GM12878 (cell line): ENCODE data around the gene PARP8. TPM values are rescaled to one million over a fixed set of nuclear protein-coding genes. Genes with fewer than 3 reads are reported as not detected.

Experiments
- EED ChIP-seq: sonication (generic); IDR thresholded peaks from 2 replicates; pipeline ENCODE4 v1.6.1; 2016; ENCODE audit warnings: antibody characterized with exemption, low read depth
- HDGF ChIP-seq: fragments of 450-650 bp; IDR thresholded peaks from 2 replicates; pipeline ENCODE4 v1.6.1; 2016; ENCODE audit warnings: antibody characterized with exemption
- JUND ChIP-seq: IDR thresholded peaks from 2 replicates; pipeline ENCODE4 v1.6.1; 2012; ENCODE audit warnings: low read depth, mild to moderate bottlenecking, low read length, improper control_type of control experiment, moderate library complexity
- MTA2 ChIP-seq: fragments of 450-650 bp; IDR thresholded peaks from 2 replicates; pipeline ENCODE4 v1.6.1; 2016; ENCODE audit warnings: low read depth, mild to moderate bottlenecking, moderate library complexity
- NFYB ChIP-seq: IDR thresholded peaks from 2 replicates; pipeline ENCODE4 v1.6.1; 2011; ENCODE audit warnings: low read depth, mild to moderate bottlenecking, low read length, improper control_type of control experiment, moderate library complexity; ENCODE audit not compliant: insufficient read depth
- NR2C1 ChIP-seq: fragments of 450-650 bp; IDR thresholded peaks from 2 replicates; pipeline ENCODE4 v1.6.1; 2017; ENCODE audit warnings: antibody characterized with exemption, mild to moderate bottlenecking, moderate library complexity
- PAX8 ChIP-seq: fragments of 450-650 bp; IDR thresholded peaks from 2 replicates; pipeline ENCODE4 v1.6.1; 2017; ENCODE audit warnings: mild to moderate bottlenecking, moderate library complexity
- RUNX3 ChIP-seq: IDR thresholded peaks from 2 replicates; pipeline ENCODE4 v1.6.1; 2012; ENCODE audit warnings: low read length, inconsistent platforms
- SIX5 ChIP-seq: IDR thresholded peaks from 2 replicates; pipeline ENCODE4 v1.6.1; 2011; ENCODE audit warnings: mild to moderate bottlenecking, low read depth, low read length, moderate library complexity; ENCODE audit not compliant: severe bottlenecking
- SMARCA5 ChIP-seq: fragments of 450-650 bp; IDR thresholded peaks from 2 replicates; pipeline ENCODE4 v1.6.1; 2017; ENCODE audit warnings: mild to moderate bottlenecking
- SP1 ChIP-seq: IDR thresholded peaks from one replicate; pipeline ENCODE4 v1.6.1; 2011; ENCODE audit warnings: low read depth, low read length
- TCF12 ChIP-seq: IDR thresholded peaks from 2 replicates; pipeline ENCODE4 v1.6.1; 2011; ENCODE audit warnings: low read depth, mild to moderate bottlenecking, low read length
- YY1 ChIP-seq: IDR thresholded peaks from 2 replicates; pipeline ENCODE4 v1.6.1; 2011; ENCODE audit warnings: low read depth, mild to moderate bottlenecking, low read length
- polyA plus RNA-seq, 11 experiments: library from polyadenylated mRNA; depleted of rRNA in 4 of 11; unstranded in 6 of 11; stranded (reverse) in 5 of 11; fragments of >200 nt; fragmentation: Nextera tagmentation in 4 of 11; fragmentation: Illumina TruSeq in 1 of 11; extraction: Ambion mirVana in 4 of 11; extraction: Trizol in 1 of 11; gene quantifications; 1 replicate in 1 of 11; 2 replicates in 10 of 11; pipeline versions ENCODE4 v1.2.1 to v1.2.3, GENCODE V29; 2011 to 2016; ENCODE audit warnings: inconsistent platforms in 2 of 11, missing spikeins in 2 of 11, low read depth in 1 of 11
- total RNA-seq, 4 experiments: library from RNA; depleted of rRNA in 3 of 4; stranded (reverse); fragments of >200 nt in 3 of 4; fragmentation: Illumina TruSeq in 1 of 4; extraction: Trizol in 1 of 4; gene quantifications; 2 replicates each; pipeline versions ENCODE4 v1.2.1 to v1.2.3, GENCODE V29; 2013 to 2021
- TF ChIP-seq, protein P1 (sequence below): fragments of 450-650 bp; IDR thresholded peaks from 2 replicates; pipeline ENCODE4 v1.6.1; 2017; ENCODE audit warnings: mild to moderate bottlenecking, low read depth, inconsistent platforms; ENCODE audit not compliant: poor library complexity, severe bottlenecking
- TF ChIP-seq, protein P2 (sequence below): fragments of 450-650 bp; IDR thresholded peaks from 2 replicates; pipeline ENCODE4 v1.6.1; 2016; ENCODE audit warnings: mild to moderate bottlenecking, moderate library complexity, borderline replicate concordance
- TF ChIP-seq, protein P3 (sequence below): IDR thresholded peaks from 2 replicates; pipeline ENCODE4 v1.6.1; 2011; ENCODE audit warnings: low read depth, low read length, improper control_type of control experiment, borderline replicate concordance
- TF ChIP-seq, protein P4 (sequence below): fragments of 450-650 bp; IDR thresholded peaks from 2 replicates; pipeline ENCODE4 v1.6.1; 2016; ENCODE audit warnings: mild to moderate bottlenecking
- TF ChIP-seq, protein P5 (sequence below): IDR thresholded peaks from 2 replicates; pipeline ENCODE4 v1.6.1; 2012; ENCODE audit warnings: low read depth, low read length, improper control_type of control experiment
- TF ChIP-seq, protein P6 (sequence below): fragments of 450-650 bp; IDR thresholded peaks from 2 replicates; pipeline ENCODE4 v1.6.1; 2017; ENCODE audit warnings: antibody characterized with exemption, mild to moderate bottlenecking, moderate library complexity

Gene PARP8
- total and polyA plus RNA-seq, 10 of the 15 experiments (the other 5 are each of a cell fraction or from before 2014, with no cell fraction given), result 9.1 to 65.2 (median 20.6) TPM

DNA sequence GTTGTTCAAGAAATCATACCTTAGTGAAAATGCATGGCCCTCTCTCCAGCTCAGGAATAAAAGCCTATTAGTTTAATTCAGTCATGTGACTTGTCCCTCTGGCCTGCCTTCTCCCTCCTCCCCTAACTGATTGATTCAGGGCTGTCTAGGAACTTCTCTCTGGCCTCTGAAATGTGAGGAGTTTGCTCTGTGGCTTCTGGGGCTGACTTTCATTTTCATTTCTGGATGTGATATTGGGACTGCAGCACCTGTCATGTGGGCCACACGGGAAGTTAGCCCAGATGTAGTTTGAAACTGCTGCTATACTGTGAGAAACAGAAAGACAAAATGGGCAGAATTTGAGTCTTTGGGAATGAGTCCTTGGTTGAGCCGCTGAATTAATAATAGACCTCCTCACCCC lies 44.8 kb downstream of the PARP8 start (continued):
- TF ChIP-seq PAX8 (no peak), SMARCA5 (no peak), NR2C1 (no peak), TCF12 (peak; percentile 76), SIX5 (no peak), EED (peak; percentile 82), YY1 (0 out of 2 replicates have a peak, but pooled peaks have one; percentile 32), JUND (no peak), NFYB (peak; percentile 45; the same call in 1 of the 2 replicates), SP1 (no peak), RUNX3 (peak; percentile 74), HDGF (no peak), MTA2 (0 out of 2 replicates have a peak, but pooled peaks have one; percentile 39)
- TF ChIP-seq, protein P1, sequence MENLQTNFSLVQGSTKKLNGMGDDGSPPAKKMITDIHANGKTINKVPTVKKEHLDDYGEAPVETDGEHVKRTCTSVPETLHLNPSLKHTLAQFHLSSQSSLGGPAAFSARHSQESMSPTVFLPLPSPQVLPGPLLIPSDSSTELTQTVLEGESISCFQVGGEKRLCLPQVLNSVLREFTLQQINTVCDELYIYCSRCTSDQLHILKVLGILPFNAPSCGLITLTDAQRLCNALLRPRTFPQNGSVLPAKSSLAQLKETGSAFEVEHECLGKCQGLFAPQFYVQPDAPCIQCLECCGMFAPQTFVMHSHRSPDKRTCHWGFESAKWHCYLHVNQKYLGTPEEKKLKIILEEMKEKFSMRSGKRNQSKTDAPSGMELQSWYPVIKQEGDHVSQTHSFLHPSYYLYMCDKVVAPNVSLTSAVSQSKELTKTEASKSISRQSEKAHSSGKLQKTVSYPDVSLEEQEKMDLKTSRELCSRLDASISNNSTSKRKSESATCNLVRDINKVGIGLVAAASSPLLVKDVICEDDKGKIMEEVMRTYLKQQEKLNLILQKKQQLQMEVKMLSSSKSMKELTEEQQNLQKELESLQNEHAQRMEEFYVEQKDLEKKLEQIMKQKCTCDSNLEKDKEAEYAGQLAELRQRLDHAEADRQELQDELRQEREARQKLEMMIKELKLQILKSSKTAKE, result peak; percentile 22
- TF ChIP-seq, protein P2, sequence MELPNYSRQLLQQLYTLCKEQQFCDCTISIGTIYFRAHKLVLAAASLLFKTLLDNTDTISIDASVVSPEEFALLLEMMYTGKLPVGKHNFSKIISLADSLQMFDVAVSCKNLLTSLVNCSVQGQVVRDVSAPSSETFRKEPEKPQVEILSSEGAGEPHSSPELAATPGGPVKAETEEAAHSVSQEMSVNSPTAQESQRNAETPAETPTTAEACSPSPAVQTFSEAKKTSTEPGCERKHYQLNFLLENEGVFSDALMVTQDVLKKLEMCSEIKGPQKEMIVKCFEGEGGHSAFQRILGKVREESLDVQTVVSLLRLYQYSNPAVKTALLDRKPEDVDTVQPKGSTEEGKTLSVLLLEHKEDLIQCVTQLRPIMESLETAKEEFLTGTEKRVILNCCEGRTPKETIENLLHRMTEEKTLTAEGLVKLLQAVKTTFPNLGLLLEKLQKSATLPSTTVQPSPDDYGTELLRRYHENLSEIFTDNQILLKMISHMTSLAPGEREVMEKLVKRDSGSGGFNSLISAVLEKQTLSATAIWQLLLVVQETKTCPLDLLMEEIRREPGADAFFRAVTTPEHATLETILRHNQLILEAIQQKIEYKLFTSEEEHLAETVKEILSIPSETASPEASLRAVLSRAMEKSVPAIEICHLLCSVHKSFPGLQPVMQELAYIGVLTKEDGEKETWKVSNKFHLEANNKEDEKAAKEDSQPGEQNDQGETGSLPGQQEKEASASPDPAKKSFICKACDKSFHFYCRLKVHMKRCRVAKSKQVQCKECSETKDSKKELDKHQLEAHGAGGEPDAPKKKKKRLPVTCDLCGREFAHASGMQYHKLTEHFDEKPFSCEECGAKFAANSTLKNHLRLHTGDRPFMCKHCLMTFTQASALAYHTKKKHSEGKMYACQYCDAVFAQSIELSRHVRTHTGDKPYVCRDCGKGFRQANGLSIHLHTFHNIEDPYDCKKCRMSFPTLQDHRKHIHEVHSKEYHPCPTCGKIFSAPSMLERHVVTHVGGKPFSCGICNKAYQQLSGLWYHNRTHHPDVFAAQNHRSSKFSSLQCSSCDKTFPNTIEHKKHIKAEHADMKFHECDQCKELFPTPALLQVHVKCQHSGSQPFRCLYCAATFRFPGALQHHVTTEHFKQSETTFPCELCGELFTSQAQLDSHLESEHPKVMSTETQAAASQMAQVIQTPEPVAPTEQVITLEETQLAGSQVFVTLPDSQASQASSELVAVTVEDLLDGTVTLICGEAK, result no peak
- TF ChIP-seq, protein P3, sequence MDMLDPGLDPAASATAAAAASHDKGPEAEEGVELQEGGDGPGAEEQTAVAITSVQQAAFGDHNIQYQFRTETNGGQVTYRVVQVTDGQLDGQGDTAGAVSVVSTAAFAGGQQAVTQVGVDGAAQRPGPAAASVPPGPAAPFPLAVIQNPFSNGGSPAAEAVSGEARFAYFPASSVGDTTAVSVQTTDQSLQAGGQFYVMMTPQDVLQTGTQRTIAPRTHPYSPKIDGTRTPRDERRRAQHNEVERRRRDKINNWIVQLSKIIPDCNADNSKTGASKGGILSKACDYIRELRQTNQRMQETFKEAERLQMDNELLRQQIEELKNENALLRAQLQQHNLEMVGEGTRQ, result peak; percentile 28; the same call in 1 of the 2 replicates
- TF ChIP-seq, protein P4, sequence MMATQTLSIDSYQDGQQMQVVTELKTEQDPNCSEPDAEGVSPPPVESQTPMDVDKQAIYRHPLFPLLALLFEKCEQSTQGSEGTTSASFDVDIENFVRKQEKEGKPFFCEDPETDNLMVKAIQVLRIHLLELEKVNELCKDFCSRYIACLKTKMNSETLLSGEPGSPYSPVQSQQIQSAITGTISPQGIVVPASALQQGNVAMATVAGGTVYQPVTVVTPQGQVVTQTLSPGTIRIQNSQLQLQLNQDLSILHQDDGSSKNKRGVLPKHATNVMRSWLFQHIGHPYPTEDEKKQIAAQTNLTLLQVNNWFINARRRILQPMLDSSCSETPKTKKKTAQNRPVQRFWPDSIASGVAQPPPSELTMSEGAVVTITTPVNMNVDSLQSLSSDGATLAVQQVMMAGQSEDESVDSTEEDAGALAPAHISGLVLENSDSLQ, result peak; percentile 57
- TF ChIP-seq, protein P5, sequence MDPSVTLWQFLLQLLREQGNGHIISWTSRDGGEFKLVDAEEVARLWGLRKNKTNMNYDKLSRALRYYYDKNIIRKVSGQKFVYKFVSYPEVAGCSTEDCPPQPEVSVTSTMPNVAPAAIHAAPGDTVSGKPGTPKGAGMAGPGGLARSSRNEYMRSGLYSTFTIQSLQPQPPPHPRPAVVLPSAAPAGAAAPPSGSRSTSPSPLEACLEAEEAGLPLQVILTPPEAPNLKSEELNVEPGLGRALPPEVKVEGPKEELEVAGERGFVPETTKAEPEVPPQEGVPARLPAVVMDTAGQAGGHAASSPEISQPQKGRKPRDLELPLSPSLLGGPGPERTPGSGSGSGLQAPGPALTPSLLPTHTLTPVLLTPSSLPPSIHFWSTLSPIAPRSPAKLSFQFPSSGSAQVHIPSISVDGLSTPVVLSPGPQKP, result no peak
- TF ChIP-seq, protein P6, sequence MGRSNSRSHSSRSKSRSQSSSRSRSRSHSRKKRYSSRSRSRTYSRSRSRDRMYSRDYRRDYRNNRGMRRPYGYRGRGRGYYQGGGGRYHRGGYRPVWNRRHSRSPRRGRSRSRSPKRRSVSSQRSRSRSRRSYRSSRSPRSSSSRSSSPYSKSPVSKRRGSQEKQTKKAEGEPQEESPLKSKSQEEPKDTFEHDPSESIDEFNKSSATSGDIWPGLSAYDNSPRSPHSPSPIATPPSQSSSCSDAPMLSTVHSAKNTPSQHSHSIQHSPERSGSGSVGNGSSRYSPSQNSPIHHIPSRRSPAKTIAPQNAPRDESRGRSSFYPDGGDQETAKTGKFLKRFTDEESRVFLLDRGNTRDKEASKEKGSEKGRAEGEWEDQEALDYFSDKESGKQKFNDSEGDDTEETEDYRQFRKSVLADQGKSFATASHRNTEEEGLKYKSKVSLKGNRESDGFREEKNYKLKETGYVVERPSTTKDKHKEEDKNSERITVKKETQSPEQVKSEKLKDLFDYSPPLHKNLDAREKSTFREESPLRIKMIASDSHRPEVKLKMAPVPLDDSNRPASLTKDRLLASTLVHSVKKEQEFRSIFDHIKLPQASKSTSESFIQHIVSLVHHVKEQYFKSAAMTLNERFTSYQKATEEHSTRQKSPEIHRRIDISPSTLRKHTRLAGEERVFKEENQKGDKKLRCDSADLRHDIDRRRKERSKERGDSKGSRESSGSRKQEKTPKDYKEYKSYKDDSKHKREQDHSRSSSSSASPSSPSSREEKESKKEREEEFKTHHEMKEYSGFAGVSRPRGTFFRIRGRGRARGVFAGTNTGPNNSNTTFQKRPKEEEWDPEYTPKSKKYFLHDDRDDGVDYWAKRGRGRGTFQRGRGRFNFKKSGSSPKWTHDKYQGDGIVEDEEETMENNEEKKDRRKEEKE, result no peak
